ENCODE measurements around the gene CDK5RAP3. TPM values are rescaled to one million over a fixed set of nuclear protein-coding genes. Genes with fewer than 3 reads are reported as not detected.
A peak's percentile ranks its signal among the peaks of the same experiment; 100 is the strongest.
"Not testable (repeated sequence)": the region's sequence is repeated elsewhere in the genome, so short reads cannot be mapped to it uniquely, and the experiment has no call there.

Gene CDK5RAP3
- polyA plus RNA-seq, 2 donors: 103 to 217 TPM

DNA sequence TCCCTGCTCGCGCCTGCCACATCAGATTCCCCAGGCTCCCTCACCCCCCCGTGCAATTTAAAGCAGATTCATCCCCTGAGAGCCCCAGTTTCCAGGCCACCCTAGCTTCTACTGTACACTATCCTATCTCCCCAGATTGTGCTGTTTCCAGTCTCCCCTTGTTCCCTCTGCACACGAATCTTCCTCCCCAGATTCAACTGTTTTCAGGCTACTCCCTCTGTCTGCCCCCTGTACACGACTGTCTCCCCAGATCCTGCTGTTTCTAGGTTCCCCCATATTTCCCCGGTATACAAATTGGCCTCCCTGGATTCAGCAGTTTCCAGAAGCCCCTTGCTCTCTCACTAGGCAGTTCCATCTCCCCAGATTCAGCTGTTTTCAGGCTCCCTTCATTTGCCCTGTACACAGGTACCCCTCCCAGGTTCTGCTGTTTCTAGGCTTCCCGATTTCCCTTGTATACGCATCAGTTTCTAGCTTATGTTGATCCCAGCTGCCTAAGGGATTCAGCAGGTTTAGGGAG, 43.7 kb downstream of the CDK5RAP3 start:
- peaks cover 2 to 5% of the 10 kb centered on the region in 2 donors for H3K27me3 ChIP-seq (ENCODE audit: control insufficient read depth in 1 of 2, insufficient read depth in 2 of 2, low read length in 2 of 2)
- no peaks in the 10 kb centered on the region for H3K36me3 ChIP-seq (ENCODE audit: control insufficient read depth in 2 of 2, insufficient read depth in 2 of 2, low read length in 1 of 2)
- 78 to 79% methylated on average over 8 of the region's 8 CpGs for WGBS, 2 donors
- H3K4me1 ChIP-seq (ENCODE audit: control insufficient read depth in 2 of 2, insufficient read depth in 2 of 2, low read length in 1 of 2): peaks cover 3 to 4% of the 10 kb centered on the region in 2 donors
- H3K9me3 ChIP-seq (ENCODE audit: control insufficient read depth in 2 of 2, insufficient read depth in 1 of 2, low read depth in 1 of 2, low read length in 1 of 2): no peaks in the 10 kb centered on the region
- H3K27ac ChIP-seq (ENCODE audit: low read depth in 2 of 2, low read length in 1 of 2): no peak overlapping the region
- H3K4me3 ChIP-seq (ENCODE audit: low read depth in 1 of 2, low read length in 2 of 2): no peak overlapping the region

DNA sequence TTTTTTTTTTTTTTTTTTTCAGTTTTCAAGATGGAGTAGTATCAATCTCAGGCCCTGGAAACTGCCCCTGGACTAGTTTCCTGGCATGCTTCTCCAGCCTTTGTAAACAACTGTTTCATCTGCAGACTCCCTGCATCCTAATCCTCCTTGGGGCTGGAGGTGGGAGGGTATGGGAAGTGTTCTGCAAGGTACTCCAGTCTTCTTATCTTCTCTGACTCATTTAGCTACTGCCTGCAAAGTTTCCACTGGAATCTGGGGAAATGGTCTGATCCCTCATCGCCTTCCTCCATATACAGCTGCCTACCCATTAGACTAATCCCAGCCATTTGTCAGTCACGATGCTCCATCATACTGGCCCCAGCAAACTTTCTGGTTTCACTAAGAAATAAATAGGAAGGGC, 45.2 kb downstream of the CDK5RAP3 start:
- WGBS, 2 donors: 77 to 94% methylated on average over 2 of the region's 2 CpGs
- Histone ChIP-seq H3K27me3 (ENCODE audit: control insufficient read depth in 1 of 2, insufficient read depth in 2 of 2, low read length in 2 of 2) (peaks cover 2 to 5% of the 10 kb centered on the region in 2 donors), H3K9me3 (ENCODE audit: control insufficient read depth in 2 of 2, insufficient read depth in 1 of 2, low read depth in 1 of 2, low read length in 1 of 2) (no peaks in the 10 kb centered on the region), H3K36me3 (ENCODE audit: control insufficient read depth in 2 of 2, insufficient read depth in 2 of 2, low read length in 1 of 2) (no peaks in the 10 kb centered on the region), H3K4me1 (ENCODE audit: control insufficient read depth in 2 of 2, insufficient read depth in 2 of 2, low read length in 1 of 2) (peaks cover 3 to 4% of the 10 kb centered on the region in 2 donors), H3K4me3 (ENCODE audit: low read depth in 1 of 2, low read length in 2 of 2) (no peak overlapping the region), H3K27ac (ENCODE audit: low read depth in 2 of 2, low read length in 1 of 2) (no peak overlapping the region)

DNA sequence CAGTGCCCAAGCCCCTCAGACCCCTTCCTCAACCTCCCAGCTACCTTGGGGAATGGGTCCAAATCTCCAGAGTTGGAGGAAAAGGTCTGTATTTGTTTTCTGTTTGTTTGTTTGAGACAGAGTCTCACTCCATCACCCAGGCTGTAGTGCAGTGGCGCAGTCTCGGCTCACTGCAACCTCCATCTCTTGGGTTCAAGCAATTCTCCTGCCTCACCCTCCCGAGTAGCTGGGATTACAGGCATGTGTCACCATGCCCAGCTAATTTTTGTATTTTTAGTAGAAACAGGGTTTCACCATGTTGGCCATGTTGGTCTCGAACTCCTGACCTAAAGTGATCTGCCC, 46.9 kb downstream of the CDK5RAP3 start:
- whole genome bisulfite sequencing, 2 donors: 90 to 92% methylated on average over 4 of the region's 4 CpGs
- H3K9me3 ChIP-seq (ENCODE audit: control insufficient read depth in 2 of 2, insufficient read depth in 1 of 2, low read depth in 1 of 2, low read length in 1 of 2); H3K36me3 ChIP-seq (ENCODE audit: control insufficient read depth in 2 of 2, insufficient read depth in 2 of 2, low read length in 1 of 2); H3K4me1 ChIP-seq (ENCODE audit: control insufficient read depth in 2 of 2, insufficient read depth in 2 of 2, low read length in 1 of 2); H3K4me3 ChIP-seq (ENCODE audit: low read depth in 1 of 2, low read length in 2 of 2); H3K27ac ChIP-seq (ENCODE audit: low read depth in 2 of 2, low read length in 1 of 2); H3K27me3 ChIP-seq (ENCODE audit: control insufficient read depth in 1 of 2, insufficient read depth in 2 of 2, low read length in 2 of 2): not testable (repeated sequence)

DNA sequence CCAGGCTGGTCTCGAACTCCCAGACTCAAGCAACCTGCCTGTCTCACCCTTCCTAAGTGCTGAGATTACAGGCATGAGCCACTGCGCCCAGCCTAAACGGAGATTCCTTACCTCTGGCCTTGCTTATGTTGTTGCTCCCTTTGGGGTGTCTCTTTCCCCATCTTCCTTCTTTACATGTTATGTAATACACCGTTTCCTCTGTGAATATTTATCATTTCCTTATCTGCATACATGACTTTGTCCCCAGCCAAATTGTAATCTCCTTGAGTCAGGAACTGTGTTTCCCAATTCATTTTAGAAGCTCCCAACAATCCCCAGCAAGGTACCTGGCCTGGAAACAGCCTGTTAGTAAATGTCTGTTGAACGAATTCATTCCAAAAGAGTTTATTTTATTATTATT, 51.0 kb downstream of the CDK5RAP3 start:
- WGBS, 2 donors: 66 to 69% methylated on average over 5 of the region's 5 CpGs
- H3K36me3 ChIP-seq (ENCODE audit: control insufficient read depth in 2 of 2, insufficient read depth in 2 of 2, low read length in 1 of 2): no peaks in the 10 kb centered on the region
- H3K27me3 ChIP-seq (ENCODE audit: control insufficient read depth in 1 of 2, insufficient read depth in 2 of 2, low read length in 2 of 2): no peaks in the 10 kb centered on the region
- no peaks in the 10 kb centered on the region for H3K9me3 ChIP-seq (ENCODE audit: control insufficient read depth in 2 of 2, insufficient read depth in 1 of 2, low read depth in 1 of 2, low read length in 1 of 2)
- H3K4me3 ChIP-seq (ENCODE audit: low read depth in 1 of 2, low read length in 2 of 2): no peak overlapping the region
- H3K27ac ChIP-seq (ENCODE audit: low read depth in 2 of 2, low read length in 1 of 2): no peak overlapping the region
- H3K4me1 ChIP-seq (ENCODE audit: control insufficient read depth in 2 of 2, insufficient read depth in 2 of 2, low read length in 1 of 2): peaks cover 9 to 25% of the 10 kb centered on the region in 2 donors

DNA sequence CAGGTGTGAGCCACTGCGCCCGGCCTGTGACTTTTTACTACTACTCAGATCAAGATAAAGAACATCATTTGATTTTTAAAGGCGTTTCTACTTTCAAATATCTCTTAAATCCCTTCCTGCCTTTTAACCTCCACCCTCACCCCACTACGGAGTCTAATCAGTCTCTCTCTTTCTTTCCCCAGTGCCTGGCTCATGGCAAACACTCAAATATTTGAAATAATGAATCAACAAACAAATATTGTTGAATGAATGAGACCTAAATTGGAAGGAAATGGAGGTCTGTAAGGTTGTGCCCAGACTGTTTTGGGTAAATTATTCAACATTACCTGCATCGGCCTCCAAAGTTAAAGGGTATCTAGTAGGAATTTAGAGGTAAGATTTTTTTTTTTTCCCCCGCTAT, 52.0 kb downstream of the CDK5RAP3 start:
- WGBS, 2 donors: 44 to 48% methylated on average over 6 of the region's 6 CpGs
- Histone ChIP-seq H3K27me3 (ENCODE audit: control insufficient read depth in 1 of 2, insufficient read depth in 2 of 2, low read length in 2 of 2) (no peaks in the 10 kb centered on the region), H3K4me3 (ENCODE audit: low read depth in 1 of 2, low read length in 2 of 2) (no peak overlapping the region)

DNA sequence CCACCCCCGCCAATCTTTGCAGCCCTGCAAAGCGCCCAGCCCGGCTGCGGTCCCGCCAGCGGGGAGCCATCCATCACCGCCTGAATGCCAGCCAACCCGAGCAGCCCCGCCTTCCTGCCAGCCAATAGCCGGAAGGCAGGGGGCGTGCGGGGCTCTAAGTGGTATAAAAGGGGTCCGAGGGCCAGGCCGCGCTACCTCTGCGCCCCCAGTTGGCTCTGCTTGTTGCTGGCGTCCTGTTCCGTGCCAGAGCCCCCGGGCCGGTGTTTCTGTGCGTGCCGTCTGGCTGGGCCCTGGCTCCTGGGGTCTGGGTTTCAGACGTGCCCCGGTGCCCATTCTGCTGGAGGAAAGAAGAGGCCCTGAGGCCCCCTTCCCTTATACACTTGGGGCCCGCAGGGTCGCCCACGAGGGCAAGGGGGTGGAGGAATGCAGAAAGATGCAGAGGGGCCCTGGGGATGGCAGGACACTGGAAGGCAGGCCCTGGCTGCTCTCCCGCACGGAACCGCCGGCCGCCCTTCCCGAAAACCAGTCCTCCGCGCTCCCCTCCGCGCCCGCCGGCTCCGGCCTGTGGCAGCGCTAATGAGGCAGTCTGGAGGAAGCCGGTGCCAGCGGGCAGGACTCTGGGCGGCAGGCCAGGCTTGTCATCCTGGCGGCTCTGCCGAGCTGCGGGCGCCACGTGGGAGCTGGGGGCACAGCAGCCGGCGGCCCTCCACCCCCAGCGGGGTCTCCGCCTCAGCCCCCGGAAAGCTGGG, 52.7 kb downstream of the CDK5RAP3 start:
- no peaks in the 10 kb centered on the region for H3K27me3 ChIP-seq (ENCODE audit: control insufficient read depth in 1 of 2, insufficient read depth in 2 of 2, low read length in 2 of 2)
- no peaks in the 10 kb centered on the region for H3K9me3 ChIP-seq (ENCODE audit: control insufficient read depth in 2 of 2, insufficient read depth in 1 of 2, low read depth in 1 of 2, low read length in 1 of 2)
- no peaks in the 10 kb centered on the region for H3K36me3 ChIP-seq (ENCODE audit: control insufficient read depth in 2 of 2, insufficient read depth in 2 of 2, low read length in 1 of 2)
- H3K4me1 ChIP-seq (ENCODE audit: control insufficient read depth in 2 of 2, insufficient read depth in 2 of 2, low read length in 1 of 2): peaks cover 10 to 26% of the 10 kb centered on the region in 2 donors
- H3K4me3 ChIP-seq (ENCODE audit: low read depth in 1 of 2, low read length in 2 of 2): peak overlapping the region; percentile 17 to 40
- H3K27ac ChIP-seq (ENCODE audit: low read depth in 2 of 2, low read length in 1 of 2): peak overlapping the region; percentile 71 to 78
- 0 to 1% methylated on average over 53 to 54 of the region's 54 CpGs for WGBS, 2 donors

More for the DNA sequence above, 52.0 kb downstream of the CDK5RAP3 start:
- H3K27ac ChIP-seq (ENCODE audit: low read depth in 2 of 2, low read length in 1 of 2): no peak overlapping the region
- H3K9me3 ChIP-seq (ENCODE audit: control insufficient read depth in 2 of 2, insufficient read depth in 1 of 2, low read depth in 1 of 2, low read length in 1 of 2): no peaks in the 10 kb centered on the region
- peaks cover 10 to 26% of the 10 kb centered on the region in 2 donors for H3K4me1 ChIP-seq (ENCODE audit: control insufficient read depth in 2 of 2, insufficient read depth in 2 of 2, low read length in 1 of 2)
- H3K36me3 ChIP-seq (ENCODE audit: control insufficient read depth in 2 of 2, insufficient read depth in 2 of 2, low read length in 1 of 2): no peaks in the 10 kb centered on the region

DNA sequence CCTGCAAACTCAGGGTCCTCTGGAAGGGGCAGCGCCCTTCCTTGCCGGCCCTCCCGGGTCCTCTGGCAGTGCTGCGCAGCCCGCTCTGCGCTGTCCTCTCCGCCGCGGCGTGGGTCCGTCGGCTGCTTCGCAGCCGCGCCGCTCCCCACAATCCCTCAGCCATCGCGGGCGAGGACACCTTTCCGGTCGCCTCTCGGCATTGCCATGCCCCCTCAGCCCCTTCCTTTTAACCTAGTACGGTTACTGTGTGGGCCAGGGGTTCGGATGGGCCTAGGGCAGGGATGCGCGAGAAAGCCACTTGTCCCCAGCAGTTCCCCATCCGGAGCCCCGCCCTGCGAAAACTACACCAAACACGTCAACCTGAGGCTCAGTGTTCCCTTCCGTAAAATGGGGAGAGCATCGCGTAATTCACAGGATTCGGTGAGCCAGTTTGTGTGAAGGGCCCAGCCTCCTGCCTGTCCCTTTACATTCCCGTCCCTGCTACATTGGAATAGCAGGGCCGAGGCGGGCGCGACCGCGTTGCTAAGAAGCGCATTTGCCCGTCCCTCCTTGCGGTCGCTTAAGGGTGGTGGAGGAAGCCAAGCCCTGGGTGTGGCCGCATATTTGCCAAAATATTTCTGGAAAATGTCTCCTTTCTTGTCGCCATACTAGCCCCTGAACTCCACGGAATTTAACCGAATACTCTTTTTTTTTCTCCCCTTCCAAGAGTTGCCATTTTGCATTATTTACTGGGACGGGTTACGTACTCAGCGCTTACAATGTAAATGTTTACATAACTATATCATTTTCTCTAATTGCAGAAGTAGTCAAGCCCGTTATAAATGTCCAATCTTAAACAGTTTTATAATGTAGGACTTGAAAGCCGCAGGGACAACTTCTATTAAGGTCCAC, 53.5 kb downstream of the CDK5RAP3 start:
- Histone ChIP-seq H3K36me3 (ENCODE audit: control insufficient read depth in 2 of 2, insufficient read depth in 2 of 2, low read length in 1 of 2) (no peaks in the 10 kb centered on the region), H3K27ac (ENCODE audit: low read depth in 2 of 2, low read length in 1 of 2) (peak overlapping the region; percentile 71 to 78), H3K4me1 (ENCODE audit: control insufficient read depth in 2 of 2, insufficient read depth in 2 of 2, low read length in 1 of 2) (peaks cover 10 to 26% of the 10 kb centered on the region in 2 donors), H3K27me3 (ENCODE audit: control insufficient read depth in 1 of 2, insufficient read depth in 2 of 2, low read length in 2 of 2) (no peaks in the 10 kb centered on the region), H3K9me3 (ENCODE audit: control insufficient read depth in 2 of 2, insufficient read depth in 1 of 2, low read depth in 1 of 2, low read length in 1 of 2) (no peaks in the 10 kb centered on the region), H3K4me3 (ENCODE audit: low read depth in 1 of 2, low read length in 2 of 2) (peak overlapping the region; percentile 17 to 40)
- whole genome bisulfite sequencing, 2 donors: 0% methylated on average over 51 to 54 of the region's 54 CpGs

DNA sequence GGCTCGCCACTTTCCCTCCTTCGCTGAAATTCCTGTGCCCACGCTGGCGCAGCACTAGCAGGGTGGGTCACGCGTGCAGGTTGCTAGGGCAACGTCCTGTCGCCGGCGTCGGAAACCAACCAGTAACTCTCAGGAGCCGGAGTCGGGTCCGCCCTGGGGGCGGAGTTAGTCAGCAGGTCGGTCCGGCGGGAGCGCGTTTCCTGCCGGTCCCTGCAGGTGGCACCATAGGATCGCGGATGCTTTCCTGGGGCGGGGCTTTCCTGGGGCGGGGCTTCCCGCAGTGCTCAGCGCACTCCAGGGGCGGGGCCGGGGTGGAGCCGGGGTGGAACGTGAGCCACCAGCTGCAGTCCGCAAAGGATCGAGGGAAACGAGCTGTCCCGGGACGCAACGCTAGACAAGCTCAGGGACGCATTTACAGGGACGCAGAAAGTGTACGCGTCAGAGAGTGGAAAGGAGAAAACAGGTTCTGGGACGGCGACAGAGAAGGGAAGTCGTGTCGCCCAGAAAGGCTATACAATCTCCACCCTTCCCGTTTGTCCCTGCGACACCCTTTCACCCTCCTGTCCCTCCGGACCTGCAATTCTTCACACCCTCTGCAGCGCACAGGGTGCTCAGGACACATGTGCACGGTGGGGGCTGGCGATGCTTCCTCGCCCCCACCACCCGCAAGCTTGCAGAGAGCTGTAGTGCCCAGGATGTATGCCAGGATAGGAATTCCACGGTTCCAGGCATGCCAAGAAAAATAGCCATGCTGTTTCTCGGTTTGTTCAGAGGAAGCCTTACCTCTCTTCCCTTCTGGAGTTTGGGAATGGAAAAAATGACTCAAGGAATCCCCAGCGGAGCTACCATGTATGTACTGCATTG, 54.4 kb downstream of the CDK5RAP3 start:
- 1% methylated on average over 52 to 56 of the region's 56 CpGs for WGBS, 2 donors
- H3K4me1 ChIP-seq (ENCODE audit: control insufficient read depth in 2 of 2, insufficient read depth in 2 of 2, low read length in 1 of 2): peaks cover 10 to 26% of the 10 kb centered on the region in 2 donors
- no peaks in the 10 kb centered on the region for H3K36me3 ChIP-seq (ENCODE audit: control insufficient read depth in 2 of 2, insufficient read depth in 2 of 2, low read length in 1 of 2)
- H3K27ac ChIP-seq (ENCODE audit: low read depth in 2 of 2, low read length in 1 of 2): peak overlapping the region; percentile 81 to 91
- H3K4me3 ChIP-seq (ENCODE audit: low read depth in 1 of 2, low read length in 2 of 2): peak overlapping the region; percentile 40 to 41
- H3K9me3 ChIP-seq (ENCODE audit: control insufficient read depth in 2 of 2, insufficient read depth in 1 of 2, low read depth in 1 of 2, low read length in 1 of 2): no peaks in the 10 kb centered on the region
- H3K27me3 ChIP-seq (ENCODE audit: control insufficient read depth in 1 of 2, insufficient read depth in 2 of 2, low read length in 2 of 2): no peaks in the 10 kb centered on the region

DNA sequence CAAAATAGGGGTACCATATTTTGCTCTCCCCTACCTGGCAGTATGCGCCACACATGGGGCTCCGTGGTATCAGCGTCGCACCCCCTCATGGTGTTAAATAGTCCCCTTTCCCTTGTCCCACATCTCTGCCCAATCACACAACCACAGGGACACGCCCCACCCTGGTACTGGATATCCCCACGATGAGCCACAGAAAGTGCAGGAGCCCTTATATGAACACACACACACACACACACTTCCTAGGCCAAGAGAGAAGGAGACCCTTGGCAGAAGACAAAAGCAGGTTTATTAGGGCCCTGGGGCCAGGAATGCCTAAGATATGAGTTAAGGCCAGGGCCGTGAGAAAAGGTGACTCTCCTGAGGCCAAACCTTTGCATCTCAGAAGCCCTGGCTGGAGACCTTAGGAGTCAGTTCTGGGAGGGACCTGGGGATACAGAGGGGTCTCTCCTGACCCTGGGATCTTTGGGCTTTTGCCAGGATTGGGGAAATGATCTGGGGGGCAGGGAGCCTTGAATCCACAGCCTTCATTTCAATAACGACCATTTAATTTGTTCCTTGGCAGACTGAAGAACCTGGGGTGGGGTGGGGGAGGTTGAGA, 55.1 kb downstream of the CDK5RAP3 start:
- Histone ChIP-seq H3K4me3 (ENCODE audit: low read depth in 1 of 2, low read length in 2 of 2) (no peak overlapping the region), H3K36me3 (ENCODE audit: control insufficient read depth in 2 of 2, insufficient read depth in 2 of 2, low read length in 1 of 2) (no peaks in the 10 kb centered on the region), H3K27me3 (ENCODE audit: control insufficient read depth in 1 of 2, insufficient read depth in 2 of 2, low read length in 2 of 2) (no peaks in the 10 kb centered on the region), H3K9me3 (ENCODE audit: control insufficient read depth in 2 of 2, insufficient read depth in 1 of 2, low read depth in 1 of 2, low read length in 1 of 2) (no peaks in the 10 kb centered on the region), H3K27ac (ENCODE audit: low read depth in 2 of 2, low read length in 1 of 2) (peak overlapping the region in 1 of 2 donors; percentile 68), H3K4me1 (ENCODE audit: control insufficient read depth in 2 of 2, insufficient read depth in 2 of 2, low read length in 1 of 2) (peaks cover 10 to 26% of the 10 kb centered on the region in 2 donors)
- 16 to 21% methylated on average over 8 of the region's 8 CpGs for WGBS, 2 donors

All from esophagus (tissue), 2 donors.